ENCODE measurements around the gene ITIH6.

GRCh38 chrX:54808605-54809483 is 10.8 kb upstream of the ITIH6 start:
- TF ChIP-seq POLR2A (IDR thresholded peaks at IDR 0.05) (no peak), CTCF (IDR thresholded peaks at IDR 0.05) (no peak)

Measured in Peyer's patch (tissue), 4 donors.